ENCODE results near the gene CLCA4.

The CLCA4 gene

DNA sequence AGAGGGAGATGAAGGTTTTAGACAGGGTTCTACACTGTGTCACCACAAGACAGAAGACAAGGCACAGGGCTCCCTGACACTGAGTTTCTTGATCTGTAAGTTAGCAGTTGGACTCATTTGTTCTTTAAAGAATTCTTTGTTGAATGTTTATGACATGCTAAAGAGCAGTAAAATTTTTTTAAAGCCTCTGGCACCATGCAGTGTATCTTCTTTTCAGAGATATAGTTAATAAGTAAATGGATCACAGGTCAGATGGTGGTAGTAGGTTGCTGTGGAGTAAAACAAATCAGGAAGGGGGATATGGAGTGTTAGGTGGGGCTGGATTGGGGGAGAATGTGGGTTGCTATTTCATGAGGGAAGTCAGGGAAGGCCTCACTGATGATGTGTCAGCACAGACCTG is 2.0 kb downstream of the CLCA4 start:
- Histone ChIP-seq H3K9me3 (ENCODE audit: insufficient read depth, low read depth, low read length) (no peaks in the 10 kb centered on the region), H2AFZ (ENCODE audit: low read length) (no peak overlapping the region), H3K27me3 (ENCODE audit: insufficient read depth, low read length, poor library complexity, severe bottlenecking) (no peaks in the 10 kb centered on the region), H3K9me2 (replicated peaks; ENCODE audit: low read depth, low read length) (no peaks in the 10 kb centered on the region), H3K79me2 (ENCODE audit: insufficient read depth, low read length) (no peaks in the 10 kb centered on the region), H3K4me3 (ENCODE audit: low read length, poor library complexity, severe bottlenecking) (no peak overlapping the region), H3K9ac (ENCODE audit: low read depth, low read length, poor library complexity, severe bottlenecking) (no peak overlapping the region), H4K20me1 (ENCODE audit: insufficient read depth, low read length, poor library complexity, severe bottlenecking) (no peaks in the 10 kb centered on the region), H3K36me3 (ENCODE audit: insufficient read depth, low read length) (no peaks in the 10 kb centered on the region), H3K4me1 (ENCODE audit: insufficient read depth, low read length, poor library complexity, severe bottlenecking) (no peaks in the 10 kb centered on the region), H3K4me2 (ENCODE audit: low read depth, low read length, poor library complexity, severe bottlenecking) (no peak overlapping the region), H3F3A (ENCODE audit: low read depth) (no peaks in the 10 kb centered on the region)
- TF ChIP-seq, protein P1, sequence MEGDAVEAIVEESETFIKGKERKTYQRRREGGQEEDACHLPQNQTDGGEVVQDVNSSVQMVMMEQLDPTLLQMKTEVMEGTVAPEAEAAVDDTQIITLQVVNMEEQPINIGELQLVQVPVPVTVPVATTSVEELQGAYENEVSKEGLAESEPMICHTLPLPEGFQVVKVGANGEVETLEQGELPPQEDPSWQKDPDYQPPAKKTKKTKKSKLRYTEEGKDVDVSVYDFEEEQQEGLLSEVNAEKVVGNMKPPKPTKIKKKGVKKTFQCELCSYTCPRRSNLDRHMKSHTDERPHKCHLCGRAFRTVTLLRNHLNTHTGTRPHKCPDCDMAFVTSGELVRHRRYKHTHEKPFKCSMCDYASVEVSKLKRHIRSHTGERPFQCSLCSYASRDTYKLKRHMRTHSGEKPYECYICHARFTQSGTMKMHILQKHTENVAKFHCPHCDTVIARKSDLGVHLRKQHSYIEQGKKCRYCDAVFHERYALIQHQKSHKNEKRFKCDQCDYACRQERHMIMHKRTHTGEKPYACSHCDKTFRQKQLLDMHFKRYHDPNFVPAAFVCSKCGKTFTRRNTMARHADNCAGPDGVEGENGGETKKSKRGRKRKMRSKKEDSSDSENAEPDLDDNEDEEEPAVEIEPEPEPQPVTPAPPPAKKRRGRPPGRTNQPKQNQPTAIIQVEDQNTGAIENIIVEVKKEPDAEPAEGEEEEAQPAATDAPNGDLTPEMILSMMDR (conservative IDR thresholded peaks at IDR 0.05; ENCODE audit: low read length): no peak
- TF ChIP-seq EZH2phosphoT487 (IDR thresholded peaks at IDR 0.05; ENCODE audit: borderline replicate concordance): no peak

DNA sequence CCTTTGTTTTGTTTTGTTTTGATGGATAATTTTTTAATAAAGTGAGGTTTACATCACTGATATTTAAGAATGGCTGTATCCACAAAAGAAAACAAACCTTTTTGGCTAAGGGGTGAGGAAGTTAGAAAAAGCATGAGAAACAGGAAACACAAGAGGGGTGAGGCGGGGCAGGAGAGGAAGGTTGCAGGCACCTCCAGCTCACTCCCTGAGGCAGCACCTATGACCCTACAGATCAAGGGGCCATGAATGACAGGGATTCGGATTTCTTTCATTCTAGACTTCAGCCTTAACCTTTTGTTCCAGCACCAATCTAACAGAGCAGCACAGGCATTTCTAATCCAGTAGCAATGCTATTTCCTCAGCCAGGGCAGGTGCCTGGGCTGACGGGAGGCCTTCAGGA is 4.4 kb downstream of the CLCA4 start:
- H3K4me3 ChIP-seq (ENCODE audit: low read length, poor library complexity, severe bottlenecking): no peak overlapping the region
- no peaks in the 10 kb centered on the region for H3K9me3 ChIP-seq (ENCODE audit: insufficient read depth, low read depth, low read length)
- H3K27me3 ChIP-seq (ENCODE audit: insufficient read depth, low read length, poor library complexity, severe bottlenecking): no peaks in the 10 kb centered on the region
- H4K20me1 ChIP-seq (ENCODE audit: insufficient read depth, low read length, poor library complexity, severe bottlenecking): no peaks in the 10 kb centered on the region
- H3K9me2 ChIP-seq (replicated peaks; ENCODE audit: low read depth, low read length): no peaks in the 10 kb centered on the region
- no peak overlapping the region for H3K9ac ChIP-seq (ENCODE audit: low read depth, low read length, poor library complexity, severe bottlenecking)
- no peak overlapping the region for H2AFZ ChIP-seq (ENCODE audit: low read length)
- H3K4me2 ChIP-seq (ENCODE audit: low read depth, low read length, poor library complexity, severe bottlenecking): no peak overlapping the region
- TF ChIP-seq, protein P1 (conservative IDR thresholded peaks at IDR 0.05; ENCODE audit: low read length): no peak
- TF ChIP-seq EZH2phosphoT487 (IDR thresholded peaks at IDR 0.05; ENCODE audit: borderline replicate concordance): no peak
- no peaks in the 10 kb centered on the region for H3K36me3 ChIP-seq (ENCODE audit: insufficient read depth, low read length)
- no peaks in the 10 kb centered on the region for H3K79me2 ChIP-seq (ENCODE audit: insufficient read depth, low read length)
- H3K4me1 ChIP-seq (ENCODE audit: insufficient read depth, low read length, poor library complexity, severe bottlenecking): no peaks in the 10 kb centered on the region
- H3F3A ChIP-seq (ENCODE audit: low read depth): no peaks in the 10 kb centered on the region

DNA sequence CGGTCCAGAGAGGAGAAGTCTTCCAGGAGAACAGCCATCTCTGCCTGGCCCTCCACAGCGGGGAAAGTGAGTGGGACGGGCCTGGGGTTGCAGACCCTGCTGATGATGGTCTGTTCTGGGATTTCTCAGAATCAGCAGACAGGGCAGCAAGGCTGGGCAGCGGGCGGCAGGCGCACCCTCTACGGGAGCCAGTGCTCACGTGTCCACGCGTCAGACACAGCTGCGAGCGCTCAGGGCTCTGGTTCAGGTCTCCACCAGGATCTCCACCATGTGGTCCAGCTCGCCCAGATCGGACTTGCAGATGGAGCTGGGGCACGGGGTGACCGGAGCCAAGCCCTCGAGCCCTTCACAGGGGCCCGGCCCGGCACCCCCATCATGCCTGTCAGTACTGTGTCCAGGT is 5.5 kb downstream of the CLCA4 start:
- no peak for TF ChIP-seq EZH2phosphoT487 (IDR thresholded peaks at IDR 0.05; ENCODE audit: borderline replicate concordance)
- TF ChIP-seq, protein P1 (conservative IDR thresholded peaks at IDR 0.05; ENCODE audit: low read length): no peak
- Histone ChIP-seq H3K36me3 (ENCODE audit: insufficient read depth, low read length) (no peaks in the 10 kb centered on the region), H3K79me2 (ENCODE audit: insufficient read depth, low read length) (no peaks in the 10 kb centered on the region), H2AFZ (ENCODE audit: low read length) (no peak overlapping the region), H3K4me2 (ENCODE audit: low read depth, low read length, poor library complexity, severe bottlenecking) (no peak overlapping the region), H4K20me1 (ENCODE audit: insufficient read depth, low read length, poor library complexity, severe bottlenecking) (no peaks in the 10 kb centered on the region), H3K4me1 (ENCODE audit: insufficient read depth, low read length, poor library complexity, severe bottlenecking) (no peaks in the 10 kb centered on the region), H3K9ac (ENCODE audit: low read depth, low read length, poor library complexity, severe bottlenecking) (no peak overlapping the region), H3K27me3 (ENCODE audit: insufficient read depth, low read length, poor library complexity, severe bottlenecking) (no peaks in the 10 kb centered on the region), H3F3A (ENCODE audit: low read depth) (no peaks in the 10 kb centered on the region), H3K9me2 (replicated peaks; ENCODE audit: low read depth, low read length) (no peaks in the 10 kb centered on the region), H3K9me3 (ENCODE audit: insufficient read depth, low read depth, low read length) (no peaks in the 10 kb centered on the region), H3K4me3 (ENCODE audit: low read length, poor library complexity, severe bottlenecking) (no peak overlapping the region)
